SK-N-SH treated with all-trans-retinoic acid at 6 μM for 48 hours (cell line): Measurements from ENCODE around the gene CALY.

Experiments used
- ATAC-seq: fragments of 200-7000 bp; cut with Tn5 transposase; 3 replicates; pipeline ENCODE4 v1.9.1; 2020; ENCODE audit warnings: mild to moderate bottlenecking, moderate library complexity
- ARNTL ChIP-seq: fragments of 450-650 bp; formaldehyde crosslinking; IDR thresholded peaks from 2 replicates; pipeline ENCODE4 v1.5.0; 2020; ENCODE audit warnings: low read depth, mild to moderate bottlenecking, moderate library complexity, borderline replicate concordance
- CREB5 ChIP-seq: fragments of 250-450 bp; sonication (Bioruptor Pico); IDR thresholded peaks from 2 replicates; pipeline ENCODE4 v1.5.1; 2020; ENCODE audit warnings: low read depth, mild to moderate bottlenecking, moderate library complexity
- CSDC2 ChIP-seq: fragments of 250-450 bp; sonication (Bioruptor Pico); IDR thresholded peaks from 2 replicates; pipeline ENCODE4 v1.5.0; 2020; ENCODE audit warnings: mild to moderate bottlenecking, moderate library complexity
- CSRNP3 ChIP-seq: fragments of 250-450 bp; sonication (Bioruptor Pico); IDR thresholded peaks from 2 replicates; pipeline ENCODE4 v1.5.1; 2021; ENCODE audit warnings: mild to moderate bottlenecking, moderate library complexity
- ESRRG ChIP-seq: fragments of 250-450 bp; sonication (Bioruptor Pico); IDR thresholded peaks from 2 replicates; pipeline ENCODE4 v1.6.1; 2021; ENCODE audit warnings: mild to moderate bottlenecking
- GLIS3 ChIP-seq: fragments of 250-450 bp; sonication (Bioruptor Pico); IDR thresholded peaks from 2 replicates; pipeline ENCODE4 v1.5.0; 2020; ENCODE audit warnings: mild to moderate bottlenecking, moderate library complexity
- ISL1 ChIP-seq: fragments of 250-450 bp; sonication (Bioruptor Pico); IDR thresholded peaks from 2 replicates; pipeline ENCODE4 v2.1.2; 2022; ENCODE audit warnings: mild to moderate bottlenecking, moderate library complexity
- OSR1 ChIP-seq: fragments of 250-450 bp; sonication (Bioruptor Pico); IDR thresholded peaks from 2 replicates; pipeline ENCODE4 v1.8.0; 2022; ENCODE audit warnings: moderate library complexity, mild to moderate bottlenecking, inconsistent platforms
- PATZ1 ChIP-seq: fragments of 250-450 bp; sonication (Bioruptor Pico); IDR thresholded peaks from 2 replicates; pipeline ENCODE4 v1.8.0; 2020; ENCODE audit warnings: mild to moderate bottlenecking, moderate library complexity, borderline replicate concordance
- POU6F1 ChIP-seq: fragments of 250-450 bp; sonication (Bioruptor Pico); IDR thresholded peaks from 2 replicates; pipeline ENCODE4 v1.8.0; 2021; ENCODE audit warnings: low read depth, mild to moderate bottlenecking, moderate library complexity, borderline replicate concordance
- PPARA ChIP-seq: fragments of 250-450 bp; sonication (Bioruptor Pico); IDR thresholded peaks from 2 replicates; pipeline ENCODE4 v1.5.0; 2020; ENCODE audit warnings: mild to moderate bottlenecking, borderline replicate concordance
- RARB ChIP-seq: fragments of 250-450 bp; sonication (Bioruptor Pico); IDR thresholded peaks from 2 replicates; pipeline ENCODE4 v1.8.0; 2021; ENCODE audit warnings: mild to moderate bottlenecking, moderate library complexity
- SNAI2 ChIP-seq: fragments of 250-450 bp; sonication (Bioruptor Pico); IDR thresholded peaks from 2 replicates; pipeline ENCODE4 v1.5.0; 2020; ENCODE audit warnings: mild to moderate bottlenecking, moderate library complexity
- TCF4 ChIP-seq: fragments of 250-450 bp; sonication (Bioruptor Pico); IDR thresholded peaks from 2 replicates; pipeline ENCODE4 v1.8.0; 2021; ENCODE audit warnings: mild to moderate bottlenecking, moderate library complexity, borderline replicate concordance
- TOX ChIP-seq: fragments of 250-450 bp; sonication (Bioruptor Pico); IDR thresholded peaks from 2 replicates; pipeline ENCODE4 v1.8.0; 2021; ENCODE audit warnings: mild to moderate bottlenecking, moderate library complexity, borderline replicate concordance
- TSHZ2 ChIP-seq: fragments of 250-450 bp; sonication (Bioruptor Pico); IDR thresholded peaks from 2 replicates; pipeline ENCODE4 v1.5.0; 2020; ENCODE audit warnings: mild to moderate bottlenecking, moderate library complexity
- ZC3H10 ChIP-seq: fragments of 250-450 bp; sonication (Bioruptor Pico); IDR thresholded peaks from 2 replicates; pipeline ENCODE4 v1.5.1; 2021; ENCODE audit warnings: mild to moderate bottlenecking, moderate library complexity
- ZFP3 ChIP-seq: fragments of 250-450 bp; sonication (Bioruptor Pico); IDR thresholded peaks from 2 replicates; pipeline ENCODE4 v1.5.0; 2020; ENCODE audit warnings: mild to moderate bottlenecking, moderate library complexity
- ZFP30 ChIP-seq: fragments of 450-650 bp; formaldehyde crosslinking; IDR thresholded peaks from 2 replicates; pipeline ENCODE4 v1.5.0; 2022; ENCODE audit warnings: mild to moderate bottlenecking, moderate library complexity
- ZNF565 ChIP-seq: fragments of 450-650 bp; formaldehyde crosslinking; conservative IDR thresholded peaks from 2 replicates; pipeline ENCODE4 v1.5.0; 2020; ENCODE audit warnings: low read depth, mild to moderate bottlenecking, moderate library complexity
- ZNF70 ChIP-seq: fragments of 450-650 bp; formaldehyde crosslinking; IDR thresholded peaks from 2 replicates; pipeline ENCODE4 v1.5.0; 2020; ENCODE audit warnings: mild to moderate bottlenecking, moderate library complexity
- ZNF8 ChIP-seq: fragments of 450-650 bp; formaldehyde crosslinking; IDR thresholded peaks from 2 replicates; pipeline ENCODE4 v1.5.0; 2020; ENCODE audit warnings: mild to moderate bottlenecking, moderate library complexity

CALY gene

GRCh38 chr10:133355266-133355665 lies 18.6 kb upstream of the CALY start:
- TF ChIP-seq POU6F1 (no peak), ZC3H10 (CRISPR knock-in tag) (no peak), CSDC2 (CRISPR knock-in tag) (no peak), ZFP30 (CRISPR knock-in tag) (no peak), OSR1 (CRISPR knock-in tag) (no peak), TOX (no peak), GLIS3 (no peak)
- ATAC-seq = no peak

- ATAC-seq = no peak
- TF ChIP-seq ZFP30 (CRISPR knock-in tag) = no peak
- no peak for TF ChIP-seq CREB5
- TF ChIP-seq ESRRG = no peak
- TF ChIP-seq CSDC2 (CRISPR knock-in tag) = no peak
- no peak for TF ChIP-seq SNAI2
- TF ChIP-seq CSRNP3 (CRISPR knock-in tag) = no peak
- no peak for TF ChIP-seq POU6F1
- TF ChIP-seq ZNF565 (CRISPR knock-in tag) = no peak
- no peak for TF ChIP-seq ARNTL
- no peak for TF ChIP-seq GLIS3
- no peak for TF ChIP-seq ZNF70
- TF ChIP-seq ISL1 = no peak
- TF ChIP-seq RARB (CRISPR knock-in tag) = no peak
- TF ChIP-seq TOX = no peak
- no peak for TF ChIP-seq TSHZ2 (CRISPR knock-in tag)
- no peak for TF ChIP-seq TCF4
- TF ChIP-seq PPARA = no peak
- TF ChIP-seq, all 23 proteins: peak for 0
Observed at GRCh38 chr10:133354672-133355240, 18.1 kb upstream of the CALY start.

GRCh38 chr10:133353988-133354605 lies 17.4 kb upstream of the CALY start:
- TF ChIP-seq PPARA = no peak
- TF ChIP-seq ARNTL = no peak
- no peak for TF ChIP-seq PATZ1 (CRISPR knock-in tag)
- no peak for TF ChIP-seq SNAI2
- no peak for TF ChIP-seq ZFP3 (CRISPR knock-in tag)
- TF ChIP-seq TSHZ2 (CRISPR knock-in tag) = no peak
- no peak for TF ChIP-seq ESRRG
- no peak for TF ChIP-seq CSDC2 (CRISPR knock-in tag)
- no peak for TF ChIP-seq ZFP30 (CRISPR knock-in tag)
- no peak for TF ChIP-seq ISL1
- TF ChIP-seq POU6F1 = no peak
- no peak for TF ChIP-seq ZC3H10 (CRISPR knock-in tag)
- TF ChIP-seq ZNF8 (CRISPR knock-in tag) = no peak
- no peak for TF ChIP-seq ZNF70
- no peak for TF ChIP-seq TOX
- TF ChIP-seq GLIS3 = no peak
- no peak for ATAC-seq
